Body of pancreas (tissue), 4 donors: Measurements from ENCODE around the gene ACP2. TPM values are rescaled to one million over a fixed set of nuclear protein-coding genes. Genes with fewer than 3 reads are reported as not detected.

Source experiments
- ATAC-seq: fragments of 150-250 bp; one replicate; pipeline ENCODE4 v1.9.1; 2016
- DNase-seq, 4 donors: peaks; one replicate each; pipeline ENCODE4 v3.0.0-alpha.2; 2019
- H3K27ac ChIP-seq, 4 donors: fragments of 200-600 bp; sonication (generic); 1 replicate in 3 of 4; 2 replicates in 1 of 4; pipeline versions ENCODE4 v1.5.1 to v1.6.1; 2016 to 2019; ENCODE audit warnings: mild to moderate bottlenecking in 1 of 4, mixed read lengths in 1 of 4, moderate library complexity in 1 of 4
- H3K27me3 ChIP-seq, 2 donors: fragments of 200-600 bp; sonication (generic); one replicate each; pipeline ENCODE4 v1.6.0; 2016; ENCODE audit warnings: mild to moderate bottlenecking in 1 of 2
- H3K36me3 ChIP-seq, 2 donors: fragments of 200-600 bp; sonication (generic); replicated peaks in 1 of 2; 2 replicates each; pipeline ENCODE4 v1.5.1; 2016; ENCODE audit warnings: low read depth in 2 of 2; ENCODE audit not compliant: insufficient read depth in 1 of 2
- H3K4me1 ChIP-seq: fragments of 200-600 bp; sonication (generic); one replicate; pipeline ENCODE4 v1.6.0; 2016
- H3K4me3 ChIP-seq, 2 donors: fragments of 200-600 bp; sonication (generic); 1 replicate in 1 of 2; 2 replicates in 1 of 2; pipeline ENCODE4 v1.5.1; 2016 to 2019
- H3K9me3 ChIP-seq, 3 donors: fragments of 200-600 bp; sonication (generic); 1 replicate in 2 of 3; 2 replicates in 1 of 3; pipeline ENCODE4 v1.5.1; 2016
- CTCF ChIP-seq, 7 experiments: fragments of 450-650 bp in 4 of 7; fragments of 200-600 bp in 3 of 7; sonication (generic) in 3 of 7; IDR thresholded peaks; one replicate each; pipeline ENCODE4 v1.5.1; 2016 to 2019; ENCODE audit warnings: antibody characterized with exemption in 7 of 7
- POLR2A ChIP-seq, 3 donors: fragments of 450-650 bp; IDR thresholded peaks; one replicate each; pipeline ENCODE4 v1.6.1; 2016; ENCODE audit warnings: antibody characterized with exemption in 3 of 3, mild to moderate bottlenecking in 2 of 3
- whole genome bisulfite sequencing, 2 donors: methylation state at CpG; one replicate each; pipeline ENCODE4 v1.1.5; 2017; 5-methylcytosine and 5-hydroxymethylcytosine counted together
- intact Hi-C: fragments of 100-400 bp; cut with DNase I; formaldehyde crosslinking; loops from one replicate; pipeline ENCODE4 v1.15.1; 2023
- total RNA-seq, 2 donors: library from RNA; depleted of rRNA; stranded (reverse); fragments of >200 nt; gene quantifications; one replicate each; pipeline ENCODE4 v1.1.0, GENCODE V29; 2016

Gene ACP2
- total RNA-seq, 2 donors from 2014 or later, result 31.6 to 43.1 TPM

DNA sequence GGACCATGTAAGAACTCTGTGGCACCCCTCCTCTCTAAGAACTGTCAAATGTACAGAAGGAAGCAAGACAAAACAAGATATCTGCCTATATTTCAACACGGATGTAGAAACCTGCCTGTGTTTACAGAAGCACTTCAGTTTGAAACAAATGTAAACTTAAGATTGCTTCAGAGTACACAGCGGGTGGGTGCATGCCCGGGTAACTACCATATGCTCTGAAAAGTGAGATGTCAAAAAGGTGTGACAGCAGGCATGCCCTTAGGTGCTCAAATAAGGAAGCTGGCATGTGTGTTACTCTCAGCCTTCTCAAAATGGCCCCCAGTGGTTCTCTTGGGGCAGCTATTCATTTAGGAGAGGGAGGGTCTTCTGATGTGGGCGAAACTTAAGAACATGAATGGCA is 5.2 kb downstream of the ACP2 start:
- ATAC-seq, result no peak
- H3K36me3 ChIP-seq, result peaks cover 10 to 46% of the 10 kb centered on the region in 2 donors
- H3K4me3 ChIP-seq, result no peak overlapping the region
- WGBS, 2 donors, result 66 to 67% methylated on average over 4 of the region's 4 CpGs
- H3K27ac ChIP-seq, result no peak overlapping the region
- no peak for DNase-seq
- H3K9me3 ChIP-seq, result no peaks in the 10 kb centered on the region
- no peak for TF ChIP-seq POLR2A (IDR thresholded peaks at IDR 0.05)
- TF ChIP-seq CTCF (IDR thresholded peaks at IDR 0.05), result no peak
- H3K4me1 ChIP-seq, result peaks cover 23% of the 10 kb centered on the region
- H3K27me3 ChIP-seq, result no peaks in the 10 kb centered on the region
- intact Hi-C loops, result no loop called here

- no peak overlapping the region for H3K4me3 ChIP-seq
- ATAC-seq (no peak), DNase-seq (no peak)
- peaks cover 18% of the 10 kb centered on the region for H3K4me1 ChIP-seq
- WGBS, 2 donors, result 87 to 91% methylated on average over 8 to 21 of the region's 21 CpGs
- TF ChIP-seq POLR2A (IDR thresholded peaks at IDR 0.05), result no peak
- TF ChIP-seq CTCF (IDR thresholded peaks at IDR 0.05), result no peak
- H3K9me3 ChIP-seq, result no peaks in the 10 kb centered on the region
- H3K36me3 ChIP-seq, result peaks cover 10 to 46% of the 10 kb centered on the region in 2 donors
- intact Hi-C loops, result no loop called here
- no peaks in the 10 kb centered on the region for H3K27me3 ChIP-seq
- H3K27ac ChIP-seq, result no peak overlapping the region
Measured at GRCh38 chr11:47242596-47243192, 5.9 kb downstream of the ACP2 start.

GRCh38 chr11:47241841-47242301 is 6.7 kb downstream of the ACP2 start:
- WGBS, 2 donors, result 90 to 91% methylated on average over 3 of the region's 3 CpGs
- TF ChIP-seq CTCF (IDR thresholded peaks at IDR 0.05), result no peak
- no peak for TF ChIP-seq POLR2A (IDR thresholded peaks at IDR 0.05)

GRCh38 chr11:47239852-47240251 is 8.8 kb downstream of the ACP2 start:
- peaks cover 4% of the 10 kb centered on the region for H3K4me1 ChIP-seq
- H3K4me3 ChIP-seq, result no peak overlapping the region
- TF ChIP-seq POLR2A (IDR thresholded peaks at IDR 0.05) (no peak), CTCF (IDR thresholded peaks at IDR 0.05) (no peak)
- 92 to 93% methylated on average over 9 to 10 of the region's 10 CpGs for WGBS, 2 donors
- no peaks in the 10 kb centered on the region for H3K27me3 ChIP-seq
- intact Hi-C loops, result no loop called here
- no peak for DNase-seq
- peaks cover 10 to 39% of the 10 kb centered on the region in 2 donors for H3K36me3 ChIP-seq
- no peak overlapping the region for H3K27ac ChIP-seq
- H3K9me3 ChIP-seq, result no peaks in the 10 kb centered on the region
- ATAC-seq, result no peak

More at GRCh38 chr11:47241841-47242301, 6.7 kb downstream of the ACP2 start:
- Histone ChIP-seq H3K27me3 (no peaks in the 10 kb centered on the region), H3K36me3 (peaks cover 10 to 46% of the 10 kb centered on the region in 2 donors), H3K9me3 (no peaks in the 10 kb centered on the region), H3K4me3 (no peak overlapping the region), H3K27ac (no peak overlapping the region), H3K4me1 (peaks cover 10% of the 10 kb centered on the region)
- DNase-seq (no peak), ATAC-seq (no peak)
- intact Hi-C loops, result no loop called here

DNA sequence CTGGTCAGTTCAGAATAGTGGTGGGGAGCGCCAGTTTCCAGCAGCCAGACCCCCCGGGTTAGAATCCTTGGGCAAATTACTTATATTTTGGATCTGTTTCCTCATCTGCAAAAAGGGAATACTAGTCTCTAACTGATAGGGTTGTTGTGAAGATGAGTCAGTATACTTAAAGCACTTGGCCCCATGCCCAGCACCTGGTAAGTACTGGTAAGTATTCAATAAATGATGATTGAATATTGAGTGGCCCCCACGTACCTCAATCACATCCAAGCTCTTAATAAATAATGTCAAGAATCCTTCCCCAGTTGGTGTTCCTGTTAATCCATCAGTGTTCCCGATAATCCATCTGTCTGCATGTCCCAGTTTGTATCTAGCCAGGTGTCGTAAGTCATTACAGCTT is 12.1 kb downstream of the ACP2 start:
- Histone ChIP-seq H3K27me3 (no peaks in the 10 kb centered on the region), H3K4me3 (no peak overlapping the region), H3K4me1 (peaks cover 23% of the 10 kb centered on the region), H3K9me3 (no peaks in the 10 kb centered on the region), H3K27ac (no peak overlapping the region), H3K36me3 (peaks cover 3 to 18% of the 10 kb centered on the region in 2 donors)
- 82 to 83% methylated on average over 5 of the region's 5 CpGs for WGBS, 2 donors
- ATAC-seq (no peak), DNase-seq (no peak)
- TF ChIP-seq POLR2A (IDR thresholded peaks at IDR 0.05) (no peak), CTCF (IDR thresholded peaks at IDR 0.05) (no peak)
- intact Hi-C loops, result no loop called here
